ENCODE data around the gene ECE1. TPM values are rescaled to one million over a fixed set of nuclear protein-coding genes. Genes with fewer than 3 reads are reported as not detected.

The ECE1 gene
- total and polyA plus RNA-seq, 9 of the 15 experiments (the other 6 are each of a cell fraction or from before 2014, with no cell fraction given), result 0.56 to 34.8 (median 11.0) TPM

GRCh38 chr1:21283524-21283923 is 6.7 kb downstream of the ECE1 start:
- Histone ChIP-seq H3K4me3 (no peak overlapping the region), H3K9me1 (ENCODE audit: control insufficient read depth, insufficient read depth, low read length) (no peaks in the 10 kb centered on the region), H3K36me3 (ENCODE audit: control insufficient read depth, insufficient read depth, low read length) (no peaks in the 10 kb centered on the region), H3K27me3 (ENCODE audit: control insufficient read depth in 2 of 2, insufficient read depth in 2 of 2, low read length in 2 of 2) (no peaks in the 10 kb centered on the region), H3K4me1 (replicated peaks in 1 of 2; ENCODE audit: control insufficient read depth in 2 of 2, insufficient read depth in 2 of 2, low read length in 2 of 2) (peaks cover 9 to 21% of the 10 kb centered on the region in 2 experiments; a peak in 4 of 5 replicates), H3K9me3 (replicated peaks; ENCODE audit: control insufficient read depth, insufficient read depth, low read depth, low read length) (no peaks in the 10 kb centered on the region), H3K9ac (ENCODE audit: insufficient read depth in 1 of 2, low read depth in 2 of 2, low read length in 2 of 2) (no peak overlapping the region), H3K27ac (ENCODE audit: extremely low read depth, low read depth, low read length) (no peak overlapping the region), H4K20me1 (replicated peaks; ENCODE audit: control insufficient read depth, insufficient read depth, low read length) (peaks cover 2% of the 10 kb centered on the region; the same call in 1 of the 2 replicates), H3K79me2 (ENCODE audit: control insufficient read depth, insufficient read depth, low read length) (no peaks in the 10 kb centered on the region), H2AFZ (ENCODE audit: low read depth, low read length) (no peak overlapping the region), H3K4me2 (ENCODE audit: insufficient read depth, low read length) (no peak overlapping the region)
- no TSS peak for BruUV-seq (replicated peaks)
- no peak for ATAC-seq
- in situ Hi-C loops (cut with MboI), result no loop called here
- intact Hi-C loops (cut with micrococcal nuclease), result no loop called here
- TF ChIP-seq SMAD3 (CRISPR knock-in tag; conservative IDR thresholded peaks at IDR 0.05) (no peak), ZNF316 (IDR thresholded peaks at IDR 0.05) (no peak), ATF7 (IDR thresholded peaks at IDR 0.05) (no peak), FOXJ3 (CRISPR knock-in tag; IDR thresholded peaks at IDR 0.05) (no peak), ZNF592 (IDR thresholded peaks at IDR 0.05) (no peak), GTF2F1 (IDR thresholded peaks at IDR 0.05; ENCODE audit: low read depth, low read length) (no peak), ZBTB17 (CRISPR knock-in tag; IDR thresholded peaks at IDR 0.05) (no peak)
- ChIA-PET POLR2A (interaction anchor here (0.6 to 0.7 kb wide), 4 partner anchors 9 to 1309 kb away, joined by 3 to 4 read pairs (median 3); no protein-coding TSS in a partner anchor), CTCF (ENCODE audit: low intra/inter-chr PET ratio) (no interaction called here)
- no peak for FAIRE-seq
- 66% methylated on average over 7 of the region's 7 CpGs for WGBS (ENCODE audit: insufficient coverage, low coverage, missing lambda C conversion rate)
- DNase-seq (ENCODE audit: extremely low read depth in 1 of 4, low spot score in 3 of 4), result no peak
